ENCODE data around the gene ATF2. TPM values are rescaled to one million over a fixed set of nuclear protein-coding genes. Genes with fewer than 3 reads are reported as not detected.
"Not testable (repeated sequence)": the region's sequence is repeated elsewhere in the genome, so short reads cannot be mapped to it uniquely, and the experiment has no call there.

The ATF2 gene
- total RNA-seq, 1 donor from 2014 or later = 62.8 TPM

- intact Hi-C loops (cut with micrococcal nuclease) = loop anchor here (2.0 to 10.0 kb wide), 5 partner anchors 50 to 835 kb away; partner anchors contain the start of genes LNPK and WIPF1
These were observed 769 bp downstream of the ATF2 start for GRCh38 chr2:175167076-175167791.

GRCh38 chr2:175166216-175166824, 1.7 kb downstream of the ATF2 start:
- intact Hi-C loops (cut with micrococcal nuclease) = loop anchor here (2.0 to 10.0 kb wide), 5 partner anchors 49 to 836 kb away; partner anchors contain the start of genes LNPK and WIPF1

- intact Hi-C loops (cut with micrococcal nuclease) = loop anchor here (10.0 kb wide), 1 partner anchor 389 kb away; no protein-coding TSS in a partner anchor
These were observed 3.8 kb downstream of the ATF2 start for GRCh38 chr2:175164235-175164634.

GRCh38 chr2:175158894-175159293, 9.1 kb downstream of the ATF2 start:
- intact Hi-C loops (cut with micrococcal nuclease) = no loop called here

- intact Hi-C loops (cut with micrococcal nuclease) = no loop called here
These were observed 11.5 kb downstream of the ATF2 start for GRCh38 chr2:175156534-175156933.

GRCh38 chr2:175154661-175155082, 13.3 kb downstream of the ATF2 start:
- intact Hi-C loops (cut with micrococcal nuclease) = loop anchor here (1.0 kb wide), 1 partner anchor 14 kb away; the partner anchor contains the start of gene ATF2

GRCh38 chr2:175152242-175152641, 15.8 kb downstream of the ATF2 start:
- intact Hi-C loops (cut with micrococcal nuclease) = no loop called here

- intact Hi-C loops (cut with micrococcal nuclease) = no loop called here
These were observed 16.2 kb downstream of the ATF2 start for GRCh38 chr2:175151791-175152190.

GRCh38 chr2:175147186-175147585, 20.8 kb downstream of the ATF2 start:
- intact Hi-C loops (cut with micrococcal nuclease) = no loop called here

GRCh38 chr2:175143678-175144077, 24.3 kb downstream of the ATF2 start:
- intact Hi-C loops (cut with micrococcal nuclease) = no loop called here

GRCh38 chr2:175143191-175143590, 24.8 kb downstream of the ATF2 start:
- intact Hi-C loops (cut with micrococcal nuclease) = no loop called here

- intact Hi-C loops (cut with micrococcal nuclease) = no loop called here
These were observed 27.7 kb downstream of the ATF2 start for GRCh38 chr2:175140332-175140731.

- intact Hi-C loops (cut with micrococcal nuclease) = no loop called here
These were observed 30.2 kb downstream of the ATF2 start for GRCh38 chr2:175137793-175138192.

- intact Hi-C loops (cut with micrococcal nuclease) = no loop called here
These were observed 31.4 kb downstream of the ATF2 start for GRCh38 chr2:175136334-175137215.

GRCh38 chr2:175135862-175136261, 32.1 kb downstream of the ATF2 start:
- intact Hi-C loops (cut with micrococcal nuclease) = no loop called here

- intact Hi-C loops (cut with micrococcal nuclease) = no loop called here
These were observed 32.8 kb downstream of the ATF2 start for GRCh38 chr2:175135177-175135576.

- intact Hi-C loops (cut with micrococcal nuclease) = no loop called here
These were observed 36.8 kb downstream of the ATF2 start for GRCh38 chr2:175131252-175131651.

GRCh38 chr2:175126661-175127060, 41.3 kb downstream of the ATF2 start:
- intact Hi-C loops (cut with micrococcal nuclease) = no loop called here

- intact Hi-C loops (cut with micrococcal nuclease) = no loop called here
These were observed 44.7 kb downstream of the ATF2 start for GRCh38 chr2:175123254-175123653.

- intact Hi-C loops (cut with micrococcal nuclease) = loop anchor here (1.0 kb wide), 2 partner anchors 76 to 171 kb away; no protein-coding TSS in a partner anchor
These were observed 56.8 kb downstream of the ATF2 start for GRCh38 chr2:175111200-175111657.

- intact Hi-C loops (cut with micrococcal nuclease) = not testable (repeated sequence)
These were observed 59.9 kb downstream of the ATF2 start for GRCh38 chr2:175108091-175108490.

Measured in T-helper 2 cell treated with Interferon-gamma antibody and Interleukin-4, amounts not matched to agents 100 ng/mL and 5 ng/mL, for 36 hours (primary cell).